ENCODE results near the gene IQCH. TPM values are rescaled to one million over a fixed set of nuclear protein-coding genes. Genes with fewer than 3 reads are reported as not detected.

Gene IQCH
- total RNA-seq, 1 experiment from 2014 or later = 5.7 TPM

DNA sequence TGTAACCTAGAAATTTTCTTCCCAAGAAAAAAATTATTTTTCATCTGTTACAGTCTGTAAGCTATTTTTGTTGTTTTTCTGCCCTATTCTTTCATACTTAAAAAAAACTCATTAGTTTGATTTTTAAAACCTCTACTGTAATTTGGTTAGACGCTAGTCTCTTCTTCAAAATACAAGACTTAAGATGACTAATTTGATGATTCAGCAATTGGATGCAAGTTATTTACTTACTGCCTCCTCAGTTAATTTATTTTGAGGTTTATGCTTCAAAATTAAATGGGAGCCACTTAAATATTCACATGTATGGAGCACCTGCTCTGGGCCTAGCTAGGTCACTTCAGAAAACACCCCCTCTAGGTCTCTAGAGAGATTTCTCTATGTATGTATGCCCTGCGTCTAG lies 132.4 kb downstream of the IQCH start:
- no peak for DNase-seq (ENCODE audit: extremely low read depth, low read depth)

DNA sequence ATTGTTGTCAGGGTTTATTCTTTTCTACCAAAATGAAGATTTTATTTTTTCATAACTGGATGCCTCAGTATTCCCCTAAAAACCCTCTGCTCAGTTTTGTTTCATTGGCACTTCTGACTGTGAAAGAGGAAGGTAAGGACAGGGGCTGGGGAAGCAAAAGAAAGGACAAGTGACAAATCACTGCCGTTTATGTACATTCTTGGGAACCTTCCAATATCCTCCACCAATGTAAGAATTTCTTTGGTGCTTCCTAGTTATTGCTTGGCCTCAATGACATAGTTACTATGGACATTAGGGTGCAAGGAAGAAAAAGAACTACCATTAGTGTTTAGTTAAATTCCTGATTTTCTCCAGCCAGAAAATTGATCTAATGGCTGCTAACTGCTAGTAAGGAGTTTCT lies 135.4 kb downstream of the IQCH start:
- no peak for DNase-seq (ENCODE audit: extremely low read depth, low read depth)

DNA sequence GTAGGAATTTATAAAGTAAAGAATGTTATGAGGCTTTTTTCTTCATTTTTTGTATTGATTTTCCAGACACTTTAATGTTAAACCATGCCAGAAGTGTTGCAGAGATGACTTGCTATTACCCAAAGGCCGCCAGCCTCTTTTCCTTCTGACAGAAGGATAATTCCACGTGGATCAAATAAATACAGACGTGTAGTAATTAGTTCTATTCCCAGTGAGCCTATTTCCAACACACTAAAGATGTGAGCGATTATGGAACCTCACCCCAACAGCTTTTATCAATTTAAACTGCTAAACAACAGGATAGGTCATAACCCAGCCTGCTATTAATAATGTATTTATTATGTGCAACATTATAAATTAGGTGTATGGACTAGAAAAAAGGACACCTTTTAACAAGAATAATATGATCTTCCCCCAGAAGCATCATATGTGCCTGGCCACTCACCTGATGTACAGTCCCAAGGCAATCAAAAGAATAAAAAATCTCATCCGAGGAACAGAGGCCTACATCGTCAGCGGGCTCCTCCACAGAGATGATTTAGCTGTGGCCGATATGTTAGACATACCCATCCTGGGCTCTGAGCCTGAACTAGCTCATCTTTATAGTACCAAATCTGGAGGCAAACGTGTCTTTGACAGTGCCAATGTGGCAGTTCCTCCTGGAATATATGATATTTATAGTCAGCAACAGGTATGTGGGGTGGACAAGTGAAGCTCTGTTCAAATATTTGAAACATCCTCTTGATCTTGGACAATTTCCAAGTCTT lies 140.5 kb downstream of the IQCH start:
- no peak for DNase-seq (ENCODE audit: extremely low read depth, low read depth)

DNA sequence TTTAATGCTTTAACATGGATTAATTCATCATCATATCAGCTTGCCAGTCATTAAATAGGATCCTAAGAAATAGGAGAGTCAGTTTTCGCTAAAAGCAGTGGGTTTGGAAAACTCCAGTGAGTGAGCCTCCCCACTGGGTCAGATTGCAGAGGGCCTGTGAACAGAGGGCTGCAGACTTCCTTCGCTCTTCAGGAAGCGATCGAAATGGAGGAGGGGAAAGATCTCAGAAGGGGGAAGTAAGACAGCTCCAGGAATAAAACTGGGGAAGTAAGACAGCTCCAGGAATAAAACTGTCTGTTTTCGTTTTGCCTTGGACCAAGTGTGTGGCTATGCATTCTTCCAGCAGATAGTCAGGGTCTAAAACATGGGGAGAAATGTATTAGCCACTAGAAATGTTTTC lies 141.5 kb downstream of the IQCH start:
- DNase-seq (ENCODE audit: extremely low read depth, low read depth) = no peak

DNA sequence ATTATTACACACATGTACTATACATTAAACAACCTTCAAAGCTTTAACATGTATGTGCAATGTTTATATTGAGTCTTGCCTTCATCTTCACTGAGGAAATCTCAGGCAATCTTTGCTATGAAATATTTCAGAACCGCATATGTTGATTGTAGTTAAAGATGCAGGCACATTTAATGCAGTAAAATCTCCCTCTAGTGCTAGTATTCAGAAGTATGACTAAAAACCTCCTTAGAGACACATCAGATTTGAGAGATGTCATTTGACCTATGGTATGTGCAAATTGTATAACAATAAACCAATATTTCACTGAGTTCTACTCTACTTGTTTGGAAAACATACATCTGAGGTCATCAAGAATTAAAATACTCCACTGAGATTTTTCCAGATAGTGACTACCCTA lies 142.6 kb downstream of the IQCH start:
- DNase-seq (ENCODE audit: extremely low read depth, low read depth) = no peak

DNA sequence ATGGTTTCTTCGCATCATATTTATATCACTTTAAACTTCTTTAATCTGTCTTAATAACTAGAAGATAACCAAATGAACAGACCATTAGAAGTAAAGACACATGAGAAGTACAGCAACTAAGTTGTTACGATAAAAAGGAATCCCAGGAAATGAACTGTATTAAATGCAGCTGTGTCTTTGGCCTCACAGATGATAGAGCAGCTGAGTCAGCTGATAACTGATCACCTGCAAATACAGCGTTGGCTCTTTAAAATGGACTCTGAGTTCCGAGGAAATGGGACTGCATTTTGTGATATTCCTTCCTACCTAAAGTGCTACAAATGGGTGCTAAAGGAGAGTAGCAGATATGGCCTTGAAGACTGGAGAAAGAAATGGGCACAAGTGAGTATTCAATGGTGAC lies 145.3 kb downstream of the IQCH start:
- no peak for DNase-seq (ENCODE audit: extremely low read depth, low read depth)

DNA sequence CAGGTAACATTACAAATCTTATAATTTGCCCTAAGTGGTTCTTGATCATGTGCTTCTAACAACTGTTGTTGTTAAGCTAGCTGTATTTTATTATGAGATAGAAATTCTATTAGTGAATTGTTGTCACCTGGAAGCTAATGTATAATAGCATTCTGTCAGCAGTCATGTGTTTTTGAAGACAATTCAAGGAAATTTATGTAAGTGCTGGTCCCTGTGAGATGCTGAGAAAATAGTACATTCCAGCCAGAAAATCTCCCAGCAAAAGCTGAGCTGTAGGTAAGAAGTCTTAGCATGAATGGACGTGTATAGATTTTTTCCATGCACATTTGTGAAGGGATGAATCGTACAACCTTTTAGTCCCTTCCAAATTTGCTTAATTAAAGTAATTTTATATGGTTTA lies 146.3 kb downstream of the IQCH start:
- DNase-seq (ENCODE audit: extremely low read depth, low read depth) = no peak

DNA sequence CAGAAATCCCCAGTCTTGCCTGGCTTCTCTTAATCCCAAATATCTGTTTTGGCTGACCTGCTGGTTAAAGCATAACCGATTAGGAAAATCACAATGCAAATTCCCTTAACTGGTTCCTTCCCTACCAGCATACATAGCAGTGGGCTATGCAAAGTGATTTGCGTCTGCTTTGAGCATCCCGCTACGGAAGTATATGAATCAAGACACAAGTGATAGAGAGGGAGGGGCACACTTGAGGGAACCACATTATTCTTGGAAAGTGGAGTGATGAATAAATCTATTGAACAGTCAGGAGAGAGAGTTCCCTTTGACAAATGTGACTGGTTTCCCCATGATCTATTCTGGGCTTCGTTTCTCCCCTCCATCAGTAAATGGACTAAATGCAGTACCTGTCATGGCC lies 146.8 kb downstream of the IQCH start:
- no peak for DNase-seq (ENCODE audit: extremely low read depth, low read depth)

DNA sequence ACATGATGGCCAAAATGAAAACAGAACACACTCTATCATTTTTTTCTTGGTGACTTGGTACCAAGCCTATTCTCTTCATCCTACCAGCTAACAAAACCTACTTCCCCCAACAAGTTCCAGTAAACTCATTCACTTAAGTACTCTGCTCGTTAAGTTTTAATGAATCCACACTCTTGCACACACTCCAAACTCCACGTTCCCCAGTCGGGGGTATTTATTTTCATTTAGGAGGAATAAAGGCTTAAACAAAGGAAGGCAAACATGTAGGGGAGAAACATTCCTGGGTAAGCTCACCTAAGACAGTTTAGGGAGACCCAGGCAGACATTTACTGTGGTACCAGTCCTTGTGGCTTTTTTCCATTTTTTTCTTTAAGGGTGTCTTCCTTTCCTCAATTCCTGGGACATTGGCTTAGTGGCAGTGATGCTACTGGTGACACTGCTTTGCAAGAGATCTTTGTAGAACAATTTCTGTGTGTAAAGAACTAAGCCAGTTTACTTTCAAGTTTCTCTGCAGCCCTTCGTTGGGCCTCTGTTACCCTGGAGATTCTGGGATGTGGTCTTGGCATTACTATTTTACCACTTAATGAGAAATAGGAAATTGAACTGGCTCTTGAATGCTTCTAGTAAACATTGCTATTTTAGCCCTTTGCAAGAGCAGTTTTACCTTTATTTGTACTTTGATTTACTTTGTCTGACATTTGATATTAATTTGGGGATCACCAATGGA lies 149.0 kb downstream of the IQCH start:
- no peak for DNase-seq (ENCODE audit: extremely low read depth, low read depth)

DNA sequence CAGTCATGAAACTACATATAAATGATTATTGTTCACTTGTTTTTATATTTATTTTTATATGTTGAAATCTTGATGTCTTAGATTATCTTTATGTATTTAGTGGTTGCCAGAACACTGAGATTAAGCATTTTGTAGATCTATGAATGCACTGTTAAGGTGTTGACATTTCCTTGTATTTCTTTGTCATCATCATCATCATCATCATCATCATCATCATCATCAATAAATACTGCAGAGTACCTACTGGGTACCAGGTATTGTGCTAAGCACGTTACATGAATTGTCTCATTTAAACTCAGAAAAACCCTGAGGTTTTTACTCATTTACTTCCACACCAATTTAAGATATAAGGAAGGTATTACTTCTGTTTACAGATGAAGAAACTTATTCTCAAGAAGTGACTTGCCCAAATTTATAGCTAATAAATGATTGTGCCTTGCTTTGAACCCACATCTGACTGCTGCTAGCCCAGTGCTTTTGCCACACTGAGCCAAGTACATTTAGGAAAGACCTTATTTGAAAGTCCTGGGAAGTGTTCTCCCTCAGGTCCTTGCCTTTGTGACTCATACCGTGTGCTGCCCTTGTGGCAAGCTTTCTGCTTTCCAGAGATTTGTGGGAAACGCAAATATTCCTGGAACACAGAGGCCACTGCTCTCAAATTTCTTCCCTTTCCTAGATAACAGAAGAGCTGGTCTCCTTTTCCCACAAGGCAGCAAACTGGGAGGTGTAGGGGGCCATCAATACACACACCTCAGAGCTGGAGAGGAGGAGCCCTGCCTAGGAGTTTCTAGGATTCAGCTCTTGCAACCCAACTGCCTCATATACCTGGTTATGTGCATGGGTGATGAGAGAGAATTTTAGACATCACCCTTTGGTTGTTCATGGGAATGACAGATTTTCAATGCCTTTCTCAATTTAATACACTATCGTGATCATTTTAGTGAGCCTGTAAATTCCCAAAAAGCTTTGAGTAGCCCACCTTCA lies 150.9 kb downstream of the IQCH start:
- no peak for DNase-seq (ENCODE audit: extremely low read depth, low read depth)

DNA sequence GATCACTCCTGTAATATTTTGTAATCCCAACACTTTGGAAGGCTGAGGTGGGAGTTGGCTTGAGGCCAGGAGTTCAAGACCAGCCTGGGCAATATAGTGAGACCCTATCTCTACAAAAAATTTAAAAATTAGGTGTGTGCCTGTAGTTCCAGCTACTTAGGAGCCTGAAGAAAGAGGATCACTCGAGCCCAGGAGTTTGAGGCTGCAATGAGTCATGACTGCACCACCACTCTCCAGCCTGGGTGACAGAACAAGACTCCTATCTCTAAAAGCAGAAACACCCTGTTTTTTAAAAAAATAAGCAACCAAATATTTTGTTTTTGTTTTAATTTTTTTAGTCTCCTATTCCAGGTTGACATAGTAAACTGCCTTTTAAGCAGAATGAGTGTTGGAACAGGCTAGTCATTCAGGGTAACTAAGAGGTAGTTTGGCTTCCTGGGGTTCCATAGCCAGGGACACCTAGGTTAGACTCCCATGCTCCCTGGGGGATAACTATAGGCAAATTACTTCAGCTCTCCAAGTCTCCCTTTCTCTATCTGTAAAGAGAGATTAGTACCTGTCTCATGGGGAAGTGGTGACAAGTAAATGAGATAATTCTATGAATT lies 151.8 kb downstream of the IQCH start:
- no peak for DNase-seq (ENCODE audit: extremely low read depth, low read depth)

DNA sequence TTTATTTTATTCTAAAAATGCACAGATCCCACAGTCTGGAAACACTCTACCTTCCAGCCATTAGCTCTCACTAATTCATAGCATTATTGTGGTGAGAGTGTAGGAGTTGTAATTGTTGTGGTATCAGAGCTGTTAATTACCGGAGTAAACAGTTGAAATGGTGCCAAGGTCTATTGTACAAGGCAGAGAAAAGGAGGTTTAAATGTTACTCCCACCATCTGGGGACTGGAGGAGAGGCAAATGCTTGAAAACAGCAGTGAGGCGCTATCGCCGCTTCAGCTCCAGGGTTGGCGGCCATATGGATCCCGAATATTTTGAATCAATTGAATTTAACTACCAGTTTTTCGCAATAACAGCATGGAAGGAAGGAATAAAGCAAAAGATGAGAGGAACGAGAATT lies 153.2 kb downstream of the IQCH start:
- no peak for DNase-seq (ENCODE audit: extremely low read depth, low read depth)

DNA sequence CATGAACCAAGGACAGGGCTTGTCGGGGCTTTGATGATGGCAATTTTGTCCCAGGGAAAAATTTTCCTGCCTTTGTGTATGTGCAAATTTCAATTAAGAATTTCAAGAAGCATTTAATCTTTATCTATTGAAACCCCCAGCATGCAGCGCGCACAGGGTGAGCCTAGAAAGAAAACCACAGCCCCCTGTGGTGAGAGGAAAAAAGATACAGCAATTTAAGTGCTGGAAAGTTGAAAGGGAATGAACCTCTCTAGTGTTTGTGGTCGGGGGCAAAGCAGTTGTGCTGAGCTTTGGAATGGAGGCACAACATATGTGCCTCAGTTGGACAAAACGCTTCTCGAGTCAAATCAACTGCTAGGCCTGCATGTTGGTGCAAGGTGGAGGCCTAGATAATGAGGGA lies 154.6 kb downstream of the IQCH start:
- DNase-seq (ENCODE audit: extremely low read depth, low read depth) = no peak

DNA sequence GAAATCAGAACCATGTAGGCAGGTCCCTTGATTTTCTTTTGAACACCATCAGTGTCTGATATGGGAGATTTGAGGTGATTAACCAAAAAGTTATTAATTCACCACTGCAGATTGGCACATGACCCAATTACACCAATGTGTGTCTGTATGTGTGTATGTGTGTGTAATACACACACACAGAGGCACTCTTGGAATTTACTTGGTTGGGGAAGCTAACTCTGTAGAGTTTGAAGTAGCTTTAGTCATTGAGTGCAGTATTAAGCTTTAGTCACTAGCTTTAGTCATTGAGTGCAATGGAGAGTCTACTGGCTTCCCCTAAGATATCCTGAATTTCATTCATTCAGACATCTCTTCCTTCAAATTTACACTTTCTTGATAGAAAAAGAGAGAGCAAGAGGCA lies 156.9 kb downstream of the IQCH start:
- no peak for DNase-seq (ENCODE audit: extremely low read depth, low read depth)

DNA sequence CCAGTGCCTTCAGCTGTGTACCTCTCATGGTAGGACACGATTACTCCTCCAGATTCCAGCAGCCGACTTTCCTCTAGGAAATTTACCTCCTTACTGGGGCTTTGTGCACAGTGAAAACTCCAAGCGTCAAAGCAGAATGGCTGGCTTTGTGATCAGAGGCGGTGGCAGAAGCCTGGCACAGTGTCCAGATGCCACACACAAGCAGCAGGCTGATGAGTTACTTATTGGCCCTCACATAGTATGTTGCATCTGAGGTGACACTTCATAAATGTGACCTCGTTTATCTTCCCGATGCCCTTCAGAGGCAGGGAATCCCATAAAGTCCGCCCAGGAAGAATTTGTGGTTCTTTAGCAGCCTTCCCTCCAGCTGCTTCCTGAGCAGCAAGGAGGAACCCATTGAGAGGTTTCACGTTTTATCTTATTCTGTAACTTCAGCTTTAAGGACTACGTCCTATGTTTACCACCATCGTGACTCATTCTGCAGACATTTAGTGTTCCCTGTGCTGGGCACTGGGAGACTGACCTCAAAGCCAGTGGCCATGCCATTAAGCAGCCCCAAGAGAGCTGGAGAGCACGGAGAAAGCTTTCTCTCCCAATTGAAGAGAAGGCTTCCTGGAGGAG lies 159.3 kb downstream of the IQCH start:
- peak; percentile 46 for DNase-seq (ENCODE audit: extremely low read depth, low read depth)

DNA sequence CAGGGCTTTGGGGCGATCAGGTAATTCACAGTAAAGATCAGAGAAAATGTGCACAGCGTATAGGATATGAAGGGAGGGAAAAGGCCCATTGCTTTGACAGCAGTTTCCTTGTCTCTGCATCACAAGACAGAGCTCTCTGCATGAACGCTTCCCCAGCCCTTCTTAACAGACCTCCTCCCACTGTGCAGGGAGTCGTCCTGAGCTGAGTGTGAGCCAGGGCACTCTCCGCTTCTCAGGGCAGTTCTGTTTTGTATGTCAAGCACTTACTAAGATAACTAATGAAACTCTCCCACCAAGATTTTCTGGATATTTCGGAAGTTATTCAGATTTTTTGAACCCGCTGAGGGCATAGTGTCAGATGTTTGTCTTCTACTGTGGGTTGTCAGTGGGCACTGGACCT lies 160.6 kb downstream of the IQCH start:
- no peak for DNase-seq (ENCODE audit: extremely low read depth, low read depth)

DNA sequence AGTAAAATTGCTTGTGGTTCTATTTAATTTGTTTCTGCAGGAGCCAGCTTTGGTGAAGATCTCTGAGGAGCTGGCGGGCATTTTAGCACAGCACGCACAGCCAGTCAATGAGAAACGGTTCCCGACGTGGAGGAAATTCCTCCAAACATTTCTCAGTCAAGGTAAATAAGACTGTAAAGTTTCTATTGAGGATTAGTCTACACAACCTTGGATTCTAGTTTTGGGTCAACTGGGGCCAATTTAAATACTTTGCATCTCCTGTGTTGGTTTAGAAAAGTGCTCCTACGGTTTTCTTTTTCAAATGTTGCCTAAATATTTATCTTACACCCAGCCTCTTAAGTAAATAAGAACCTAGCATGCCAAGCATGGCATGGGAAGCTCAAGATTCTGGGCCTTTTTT lies 162.3 kb downstream of the IQCH start:
- no peak for DNase-seq (ENCODE audit: extremely low read depth, low read depth)

DNA sequence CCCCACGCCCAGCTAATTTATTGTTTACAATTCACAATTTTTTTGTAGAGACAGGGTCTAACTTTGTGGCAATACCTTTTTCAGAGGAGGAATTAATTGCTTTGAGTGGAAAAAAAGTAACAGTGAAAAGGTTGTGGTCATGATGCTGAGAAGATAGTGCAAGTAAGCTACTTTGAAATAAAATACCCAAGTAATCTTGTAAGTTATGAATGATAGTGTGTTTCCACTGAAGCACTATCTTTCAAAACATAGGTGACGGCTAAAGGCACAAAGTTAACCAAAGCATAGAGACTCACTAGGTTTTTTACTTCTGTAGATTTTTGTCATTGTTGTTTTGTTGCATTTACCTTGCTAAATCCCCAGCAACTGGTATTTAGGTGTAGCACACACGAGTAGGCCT lies 165.1 kb downstream of the IQCH start:
- no peak for DNase-seq (ENCODE audit: extremely low read depth, low read depth)

DNA sequence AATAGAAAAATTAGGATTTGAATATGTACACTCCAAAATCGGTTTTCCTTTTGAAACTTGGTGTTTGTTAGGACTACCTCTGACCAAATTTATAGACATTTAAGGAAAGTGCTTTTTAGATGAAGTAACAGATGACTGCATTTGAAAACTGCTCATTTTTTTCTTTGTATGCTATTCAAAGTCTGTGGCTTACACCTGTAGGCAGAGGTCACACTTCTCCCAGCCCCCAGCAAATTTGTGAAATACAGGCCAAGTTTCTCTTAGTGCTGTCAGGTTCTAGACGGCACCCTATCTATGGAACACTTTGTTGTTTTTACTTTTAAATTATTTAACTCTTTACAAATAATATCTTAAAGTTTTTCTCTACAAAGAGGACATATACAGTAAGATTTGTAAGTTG lies 165.6 kb downstream of the IQCH start:
- no peak for DNase-seq (ENCODE audit: extremely low read depth, low read depth)

DNA sequence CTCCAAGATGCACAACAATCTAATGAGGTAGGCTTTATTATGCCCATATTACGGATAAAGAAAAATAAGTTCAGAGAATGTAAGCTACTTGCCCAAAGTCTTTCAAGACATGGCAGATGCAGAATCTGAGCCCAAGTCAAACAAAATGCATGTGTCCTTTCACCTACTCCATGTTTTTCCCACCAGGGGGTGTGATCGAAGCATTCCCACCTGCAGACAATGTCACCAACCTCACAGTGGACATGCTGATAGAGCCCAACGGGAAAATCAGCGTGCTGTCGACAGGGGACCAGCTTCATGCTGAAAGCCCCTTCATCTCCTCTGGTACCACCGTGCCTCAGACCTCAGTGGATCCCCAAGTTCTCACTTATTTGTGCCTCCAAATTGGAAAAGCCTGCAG lies 166.5 kb downstream of the IQCH start:
- DNase-seq (ENCODE audit: extremely low read depth, low read depth) = no peak

Data from NCI-H460 (cell line).